Tibial nerve (tissue), 4 donors: ENCODE data around the gene BCKDHB.

ENCODE experiments used
- EP300 ChIP-seq, 2 donors: sonication (generic); formaldehyde crosslinking; IDR thresholded peaks; one replicate each; pipeline ENCODE4 v1.6.1; 2017; ENCODE audit warnings: antibody characterized with exemption in 2 of 2, mild to moderate bottlenecking in 1 of 2
- POLR2A ChIP-seq, 2 donors: fragments of 450-650 bp; IDR thresholded peaks; one replicate each; pipeline ENCODE4 v1.6.1; 2017; ENCODE audit warnings: antibody characterized with exemption in 2 of 2, mild to moderate bottlenecking in 2 of 2, moderate library complexity in 2 of 2
- TF ChIP-seq, protein P1 (sequence below), 5 experiments: fragments of 200-600 bp in 3 of 5; fragments of 450-650 bp in 2 of 5; sonication (generic) in 3 of 5; IDR thresholded peaks; one replicate each; pipeline ENCODE4 v1.5.1; 2016 to 2019; ENCODE audit warnings: antibody characterized with exemption in 5 of 5, mild to moderate bottlenecking in 3 of 5, moderate library complexity in 2 of 5

DNA sequence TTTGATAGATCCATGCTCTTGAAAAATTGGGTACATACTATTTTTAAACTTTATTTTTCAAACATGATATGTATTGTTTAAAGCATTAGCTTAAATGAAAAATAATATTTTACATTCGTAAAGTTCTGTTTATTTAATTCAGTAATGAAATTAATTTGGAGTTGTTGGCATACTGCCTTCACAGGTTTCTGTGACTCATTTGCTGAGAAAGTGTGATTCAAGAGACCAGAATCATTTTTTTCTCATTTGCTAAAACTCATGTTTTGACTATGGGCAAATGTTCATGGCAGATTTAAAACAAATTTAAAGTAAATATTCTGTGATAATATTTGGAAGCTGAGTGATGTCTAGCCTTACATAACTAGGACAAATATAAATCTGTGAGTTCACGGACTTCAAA is 230.4 kb downstream of the BCKDHB start:
- TF ChIP-seq, protein P1, sequence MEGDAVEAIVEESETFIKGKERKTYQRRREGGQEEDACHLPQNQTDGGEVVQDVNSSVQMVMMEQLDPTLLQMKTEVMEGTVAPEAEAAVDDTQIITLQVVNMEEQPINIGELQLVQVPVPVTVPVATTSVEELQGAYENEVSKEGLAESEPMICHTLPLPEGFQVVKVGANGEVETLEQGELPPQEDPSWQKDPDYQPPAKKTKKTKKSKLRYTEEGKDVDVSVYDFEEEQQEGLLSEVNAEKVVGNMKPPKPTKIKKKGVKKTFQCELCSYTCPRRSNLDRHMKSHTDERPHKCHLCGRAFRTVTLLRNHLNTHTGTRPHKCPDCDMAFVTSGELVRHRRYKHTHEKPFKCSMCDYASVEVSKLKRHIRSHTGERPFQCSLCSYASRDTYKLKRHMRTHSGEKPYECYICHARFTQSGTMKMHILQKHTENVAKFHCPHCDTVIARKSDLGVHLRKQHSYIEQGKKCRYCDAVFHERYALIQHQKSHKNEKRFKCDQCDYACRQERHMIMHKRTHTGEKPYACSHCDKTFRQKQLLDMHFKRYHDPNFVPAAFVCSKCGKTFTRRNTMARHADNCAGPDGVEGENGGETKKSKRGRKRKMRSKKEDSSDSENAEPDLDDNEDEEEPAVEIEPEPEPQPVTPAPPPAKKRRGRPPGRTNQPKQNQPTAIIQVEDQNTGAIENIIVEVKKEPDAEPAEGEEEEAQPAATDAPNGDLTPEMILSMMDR (IDR thresholded peaks at IDR 0.05) = no peak
- TF ChIP-seq EP300 (IDR thresholded peaks at IDR 0.05) (no peak), POLR2A (IDR thresholded peaks at IDR 0.05) (no peak)
